Neural cell (in vitro differentiated cells): ENCODE results near the gene ERBB4.

Experiments used
- CTCF ChIP-seq: fragments of 450-650 bp; IDR thresholded peaks from 2 replicates; pipeline ENCODE4 v1.5.1; 2014; ENCODE audit warnings: antibody characterized with exemption, mild to moderate bottlenecking, moderate library complexity; ENCODE audit not compliant: poor library complexity, severe bottlenecking
- EP300 ChIP-seq: fragments of 450-650 bp; conservative IDR thresholded peaks from 2 replicates; pipeline ENCODE4 v1.6.1; 2014; ENCODE audit warnings: antibody characterized with exemption, mild to moderate bottlenecking, moderate library complexity; ENCODE audit not compliant: poor library complexity, severe bottlenecking
- EZH2 ChIP-seq: fragments of 200-600, 300-800 bp; shearing (Covaris generic), sonication (generic); IDR thresholded peaks from 2 replicates; pipeline ENCODE4 v1.6.1; 2014; ENCODE audit warnings: antibody characterized with exemption, low read length, borderline replicate concordance, mild to moderate bottlenecking; ENCODE audit not compliant: insufficient read depth, poor library complexity, severe bottlenecking
- MXI1 ChIP-seq: fragments of 450-650 bp; conservative IDR thresholded peaks from 2 replicates; pipeline ENCODE4 v1.6.1; 2014; ENCODE audit warnings: antibody characterized with exemption, mild to moderate bottlenecking; ENCODE audit not compliant: poor library complexity, severe bottlenecking
- POLR2AphosphoS5 ChIP-seq: IDR thresholded peaks from 2 replicates; pipeline ENCODE4 v1.6.1; 2012
- RAD21 ChIP-seq: fragments of 450-650 bp; conservative IDR thresholded peaks from 2 replicates; pipeline ENCODE4 v1.6.1; 2014; ENCODE audit warnings: antibody characterized with exemption, mild to moderate bottlenecking, moderate library complexity
- REST ChIP-seq: IDR thresholded peaks from 2 replicates; pipeline ENCODE4 v1.6.1; 2012; ENCODE audit warnings: borderline replicate concordance
- TAF1 ChIP-seq: IDR thresholded peaks from 2 replicates; pipeline ENCODE4 v1.6.1; 2012; ENCODE audit warnings: low read depth

- TF ChIP-seq EZH2 (no peak), CTCF (no peak), POLR2AphosphoS5 (no peak), EP300 (no peak), MXI1 (no peak), RAD21 (no peak), REST (no peak), TAF1 (no peak)
These were observed 917.6 kb downstream of the ERBB4 start for GRCh38 chr2:211620986-211621385.
